ENCODE measurements around the gene SLC41A1. TPM values are rescaled to one million over a fixed set of nuclear protein-coding genes. Genes with fewer than 3 reads are reported as not detected.

SLC41A1 gene
- total RNA-seq, 1 donor from 2014 or later: 25.9 TPM

- H3K4me3 Mint-ChIP-seq: peak overlapping the region; percentile 97
These were observed 61.9 kb downstream of the SLC41A1 start for GRCh38 chr1:205751036-205751651.

GRCh38 chr1:205750138-205751035 lies 62.6 kb downstream of the SLC41A1 start, which contains the start of gene NUCKS1:
TSS of gene NUCKS1 (minus strand) at chr1:205750182. CDS start at chr1:205749973, 209 bp downstream.
- H3K4me1 Mint-ChIP-seq (ENCODE audit: unreplicated experiment): peaks cover 18% of the 10 kb centered on the region
- H3K9me3 Mint-ChIP-seq: no peaks in the 10 kb centered on the region
- peaks cover 5% of the 10 kb centered on the region for H3K27me3 Mint-ChIP-seq
- DNase-seq (ENCODE audit: extremely low spot score, unreplicated experiment): peak; percentile 96
- peaks cover 11% of the 10 kb centered on the region for H3K36me3 Mint-ChIP-seq
- H3K27ac Mint-ChIP-seq: peak within 1 kb of the TSS; percentile 99
- peak within 1 kb of the TSS; percentile 100 for H3K4me3 Mint-ChIP-seq
- no peak for TF ChIP-seq CTCF (conservative IDR thresholded peaks at IDR 0.05)

More at GRCh38 chr1:205751036-205751651, 61.9 kb downstream of the SLC41A1 start:
- H3K27me3 Mint-ChIP-seq: peaks cover 5% of the 10 kb centered on the region
- H3K36me3 Mint-ChIP-seq: peaks cover 11% of the 10 kb centered on the region
- H3K27ac Mint-ChIP-seq: peak overlapping the region; percentile 24
- no peak for DNase-seq (ENCODE audit: extremely low spot score, unreplicated experiment)
- H3K4me1 Mint-ChIP-seq (ENCODE audit: unreplicated experiment): peaks cover 17% of the 10 kb centered on the region
- no peak for TF ChIP-seq CTCF (conservative IDR thresholded peaks at IDR 0.05)
- no peaks in the 10 kb centered on the region for H3K9me3 Mint-ChIP-seq

GRCh38 chr1:205749234-205750137 lies 63.5 kb downstream of the SLC41A1 start:
- H3K27me3 Mint-ChIP-seq: peaks cover 5% of the 10 kb centered on the region
- peaks cover 11% of the 10 kb centered on the region for H3K36me3 Mint-ChIP-seq
- no peaks in the 10 kb centered on the region for H3K9me3 Mint-ChIP-seq
- no peak for TF ChIP-seq CTCF (conservative IDR thresholded peaks at IDR 0.05)
- peak overlapping the region; percentile 99 for H3K27ac Mint-ChIP-seq
- DNase-seq (ENCODE audit: extremely low spot score, unreplicated experiment): peak; percentile 97
- peak overlapping the region; percentile 100 for H3K4me3 Mint-ChIP-seq
- peaks cover 18% of the 10 kb centered on the region for H3K4me1 Mint-ChIP-seq (ENCODE audit: unreplicated experiment)

GRCh38 chr1:205748403-205749233 lies 64.4 kb downstream of the SLC41A1 start:
- Mint-ChIP-seq H3K4me1 (ENCODE audit: unreplicated experiment) (peaks cover 23% of the 10 kb centered on the region), H3K27me3 (peaks cover 5% of the 10 kb centered on the region), H3K36me3 (peaks cover 16% of the 10 kb centered on the region), H3K9me3 (no peaks in the 10 kb centered on the region), H3K4me3 (peak overlapping the region; percentile 100), H3K27ac (peak overlapping the region; percentile 99)
- DNase-seq (ENCODE audit: extremely low spot score, unreplicated experiment): no peak
- no peak for TF ChIP-seq CTCF (conservative IDR thresholded peaks at IDR 0.05)

Measured in type B pancreatic cell (in vitro differentiated cells).